Activated naive CD4-positive, alpha-beta T cell treated with anti-CD3 and anti-CD28 coated beads, Interleukin-2, amount 50 U/mL, for 16 hours (primary cell): ENCODE measurements around the gene OSBPL8.
"Not testable (repeated sequence)": the region's sequence is repeated elsewhere in the genome, so short reads cannot be mapped to it uniquely, and the experiment has no call there.

Source experiments
- DNase-seq: peaks from one replicate; pipeline ENCODE4 v3.0.0-alpha.2; 2020

OSBPL8 gene

GRCh38 chr12:76417116-76417515 is 142.5 kb downstream of the OSBPL8 start:
- no peak for DNase-seq

GRCh38 chr12:76413121-76413520 is 146.4 kb downstream of the OSBPL8 start:
- DNase-seq: no peak

- DNase-seq: no peak
Observed at GRCh38 chr12:76410781-76411180, 148.8 kb downstream of the OSBPL8 start.

GRCh38 chr12:76410371-76410770 is 149.2 kb downstream of the OSBPL8 start:
- no peak for DNase-seq

- no peak for DNase-seq
Observed at GRCh38 chr12:76409074-76409473, 150.5 kb downstream of the OSBPL8 start.

GRCh38 chr12:76407710-76408109 is 151.9 kb downstream of the OSBPL8 start:
- no peak for DNase-seq

- no peak for DNase-seq
Observed at GRCh38 chr12:76402259-76402658, 157.3 kb downstream of the OSBPL8 start.

- DNase-seq: no peak
Observed at GRCh38 chr12:76400136-76400535, 159.4 kb downstream of the OSBPL8 start.

- DNase-seq: no peak
Observed at GRCh38 chr12:76399040-76399439, 160.5 kb downstream of the OSBPL8 start.

- no peak for DNase-seq
Observed at GRCh38 chr12:76398106-76398505, 161.5 kb downstream of the OSBPL8 start.

- DNase-seq: no peak
Observed at GRCh38 chr12:76391461-76391860, 168.1 kb downstream of the OSBPL8 start.

GRCh38 chr12:76387614-76388013 is 172.0 kb downstream of the OSBPL8 start:
- no peak for DNase-seq

- no peak for DNase-seq
Observed at GRCh38 chr12:76384560-76384959, 175.0 kb downstream of the OSBPL8 start.

- DNase-seq: no peak
Observed at GRCh38 chr12:76383988-76384387, 175.6 kb downstream of the OSBPL8 start.

GRCh38 chr12:76379261-76379660 is 180.3 kb downstream of the OSBPL8 start:
- no peak for DNase-seq

- not testable (repeated sequence) for DNase-seq
Observed at GRCh38 chr12:76376876-76377275, 182.7 kb downstream of the OSBPL8 start.

GRCh38 chr12:76375939-76376338 is 183.6 kb downstream of the OSBPL8 start:
- DNase-seq: no peak

GRCh38 chr12:76375470-76375869 is 184.1 kb downstream of the OSBPL8 start:
- no peak for DNase-seq

- DNase-seq: no peak
Observed at GRCh38 chr12:76374386-76375020, 185.1 kb downstream of the OSBPL8 start.

GRCh38 chr12:76368230-76368629 is 191.3 kb downstream of the OSBPL8 start:
- no peak for DNase-seq

GRCh38 chr12:76366163-76366562 is 193.4 kb downstream of the OSBPL8 start:
- DNase-seq: no peak

GRCh38 chr12:76364131-76364530 is 195.4 kb downstream of the OSBPL8 start:
- DNase-seq: not testable (repeated sequence)

- DNase-seq: no peak
Observed at GRCh38 chr12:76360316-76360715, 199.3 kb downstream of the OSBPL8 start.

- no peak for DNase-seq
Observed at GRCh38 chr12:76356071-76356470, 203.5 kb downstream of the OSBPL8 start.
